Stimulated activated CD8-positive, alpha-beta memory T cell treated with anti-CD3 and anti-CD28 coated beads, Interleukin-15, amount 100 ng/mL, for 4 hours (primary cell): ENCODE data around the gene HOXA10.

ENCODE experiments used
- DNase-seq, 2 donors: peaks; one replicate each; pipeline ENCODE4 v3.0.0-alpha.2; 2020; ENCODE audit warnings: low read depth in 2 of 2

The HOXA10 gene

GRCh38 chr7:27203964-27204594 is 30.0 kb upstream of the HOXA10 start:
- no peak for DNase-seq

GRCh38 chr7:27203365-27203953 is 29.3 kb upstream of the HOXA10 start:
- no peak for DNase-seq

GRCh38 chr7:27202862-27203134 is 28.7 kb upstream of the HOXA10 start:
- no peak for DNase-seq

GRCh38 chr7:27202018-27202861 is 28.1 kb upstream of the HOXA10 start:
- no peak for DNase-seq

GRCh38 chr7:27201580-27202017 is 27.5 kb upstream of the HOXA10 start:
- DNase-seq, result no peak

GRCh38 chr7:27200761-27201579 is 26.9 kb upstream of the HOXA10 start:
- no peak for DNase-seq

- no peak for DNase-seq
These were observed 26.0 kb upstream of the HOXA10 start, which contains the start of gene HOXA13 for GRCh38 chr7:27199849-27200760. Gene HOXA13, minus strand, starts transcription at chr7:27200091. Its CDS starts 14 bp downstream, at chr7:27200077.

- no peak for DNase-seq
These were observed 25.0 kb upstream of the HOXA10 start for GRCh38 chr7:27198871-27199801.

- no peak for DNase-seq
These were observed 24.2 kb upstream of the HOXA10 start for GRCh38 chr7:27198138-27198841.

GRCh38 chr7:27197137-27198042 is 23.3 kb upstream of the HOXA10 start:
- DNase-seq, result no peak

GRCh38 chr7:27196287-27196767 is 22.2 kb upstream of the HOXA10 start:
- DNase-seq, result peak; percentile 44 to 70

- no peak for DNase-seq
These were observed 20.7 kb upstream of the HOXA10 start for GRCh38 chr7:27194686-27195379.

GRCh38 chr7:27194002-27194352 is 19.9 kb upstream of the HOXA10 start:
- DNase-seq, result no peak

- DNase-seq, result no peak
These were observed 19.3 kb upstream of the HOXA10 start for GRCh38 chr7:27193335-27194001.

- no peak for DNase-seq
These were observed 18.6 kb upstream of the HOXA10 start for GRCh38 chr7:27192546-27193334.
